Suprapubic skin (tissue), 4 donors: ENCODE measurements around the gene MVB12A. TPM values are rescaled to one million over a fixed set of nuclear protein-coding genes. Genes with fewer than 3 reads are reported as not detected.

Source experiments
- DNase-seq, 2 donors: peaks; one replicate each; pipeline ENCODE4 v3.0.0-alpha.2; 2019; ENCODE audit warnings: low spot score in 2 of 2
- H3K27ac ChIP-seq: fragments of 200-600 bp; sonication (generic); one replicate; pipeline ENCODE4 v1.5.1; 2019
- H3K27me3 ChIP-seq: fragments of 200-600 bp; sonication (generic); one replicate; pipeline ENCODE4 v1.5.1; 2019
- H3K36me3 ChIP-seq: fragments of 200-600 bp; sonication (generic); one replicate; pipeline ENCODE4 v1.5.1; 2019
- H3K4me1 ChIP-seq: fragments of 200-600 bp; sonication (generic); one replicate; pipeline ENCODE4 v1.5.1; 2019
- H3K4me3 ChIP-seq: fragments of 200-600 bp; sonication (generic); one replicate; pipeline ENCODE4 v1.5.1; 2019; ENCODE audit warnings: mild to moderate bottlenecking
- H3K9me3 ChIP-seq: fragments of 200-600 bp; sonication (generic); one replicate; pipeline ENCODE4 v1.5.1; 2019
- EP300 ChIP-seq: sonication (generic); formaldehyde crosslinking; IDR thresholded peaks from one replicate; pipeline ENCODE4 v1.6.1; 2017; ENCODE audit warnings: antibody characterized with exemption
- POLR2A ChIP-seq, 2 donors: fragments of 450-650 bp; IDR thresholded peaks; one replicate each; pipeline ENCODE4 v1.6.1; 2017; ENCODE audit warnings: antibody characterized with exemption in 2 of 2, mild to moderate bottlenecking in 2 of 2, moderate library complexity in 2 of 2
- POLR2AphosphoS5 ChIP-seq, 3 donors: sonication (generic); formaldehyde crosslinking; IDR thresholded peaks; one replicate each; pipeline ENCODE4 v1.6.1; 2017; ENCODE audit warnings: antibody characterized with exemption in 3 of 3
- WGBS: methylation state at CpG from one replicate; pipeline ENCODE4 v1.1.5; 2018; 5-methylcytosine and 5-hydroxymethylcytosine counted together
- total RNA-seq, 4 donors: library from RNA; depleted of rRNA; stranded (reverse); fragments of >200 nt; gene quantifications; one replicate each; pipeline ENCODE4 v1.1.0, GENCODE V29; 2016
- TF ChIP-seq, protein P1 (sequence below), 2 donors: fragments of 200-600 bp in 1 of 2; fragments of 450-650 bp in 1 of 2; sonication (generic) in 1 of 2; IDR thresholded peaks; one replicate each; pipeline ENCODE4 v1.5.1; 2016 to 2019; ENCODE audit warnings: antibody characterized with exemption in 2 of 2, mild to moderate bottlenecking in 1 of 2, moderate library complexity in 1 of 2

Gene MVB12A
- total RNA-seq, 4 donors from 2014 or later = 44.2 to 71.3 (median 60.5) TPM

DNA sequence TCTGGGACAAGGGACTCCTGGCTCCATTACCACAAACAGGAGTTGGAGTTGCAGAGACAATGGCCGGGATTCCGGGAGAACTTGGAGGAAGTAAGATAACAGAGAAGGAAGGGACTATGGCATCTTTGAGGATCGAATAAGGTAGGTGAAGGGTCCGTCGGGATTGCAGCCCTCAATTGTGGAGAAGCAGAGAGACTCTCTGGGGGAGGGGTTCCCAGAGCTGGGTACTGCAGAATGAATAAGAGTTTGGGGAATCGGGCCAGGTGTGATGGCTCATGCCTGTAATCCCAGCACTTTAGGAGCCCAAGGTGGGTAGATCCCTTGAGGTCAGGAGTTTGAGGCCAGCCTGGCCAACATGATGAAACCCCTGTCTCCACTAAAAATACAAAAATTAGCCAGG, 18.2 kb upstream of the MVB12A start:
- no peak for DNase-seq
- Histone ChIP-seq H3K27me3 (no peaks in the 10 kb centered on the region), H3K4me1 (peaks cover 14% of the 10 kb centered on the region), H3K27ac (no peak overlapping the region), H3K4me3 (no peak overlapping the region), H3K36me3 (no peaks in the 10 kb centered on the region), H3K9me3 (no peaks in the 10 kb centered on the region)
- no peak for TF ChIP-seq EP300
- TF ChIP-seq, protein P1, sequence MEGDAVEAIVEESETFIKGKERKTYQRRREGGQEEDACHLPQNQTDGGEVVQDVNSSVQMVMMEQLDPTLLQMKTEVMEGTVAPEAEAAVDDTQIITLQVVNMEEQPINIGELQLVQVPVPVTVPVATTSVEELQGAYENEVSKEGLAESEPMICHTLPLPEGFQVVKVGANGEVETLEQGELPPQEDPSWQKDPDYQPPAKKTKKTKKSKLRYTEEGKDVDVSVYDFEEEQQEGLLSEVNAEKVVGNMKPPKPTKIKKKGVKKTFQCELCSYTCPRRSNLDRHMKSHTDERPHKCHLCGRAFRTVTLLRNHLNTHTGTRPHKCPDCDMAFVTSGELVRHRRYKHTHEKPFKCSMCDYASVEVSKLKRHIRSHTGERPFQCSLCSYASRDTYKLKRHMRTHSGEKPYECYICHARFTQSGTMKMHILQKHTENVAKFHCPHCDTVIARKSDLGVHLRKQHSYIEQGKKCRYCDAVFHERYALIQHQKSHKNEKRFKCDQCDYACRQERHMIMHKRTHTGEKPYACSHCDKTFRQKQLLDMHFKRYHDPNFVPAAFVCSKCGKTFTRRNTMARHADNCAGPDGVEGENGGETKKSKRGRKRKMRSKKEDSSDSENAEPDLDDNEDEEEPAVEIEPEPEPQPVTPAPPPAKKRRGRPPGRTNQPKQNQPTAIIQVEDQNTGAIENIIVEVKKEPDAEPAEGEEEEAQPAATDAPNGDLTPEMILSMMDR (IDR thresholded peaks at IDR 0.05) = no peak
- TF ChIP-seq POLR2A (IDR thresholded peaks at IDR 0.05) = no peak
- no peak for TF ChIP-seq POLR2AphosphoS5 (IDR thresholded peaks at IDR 0.05)
- 96% methylated on average over 6 of the region's 6 CpGs for WGBS

DNA sequence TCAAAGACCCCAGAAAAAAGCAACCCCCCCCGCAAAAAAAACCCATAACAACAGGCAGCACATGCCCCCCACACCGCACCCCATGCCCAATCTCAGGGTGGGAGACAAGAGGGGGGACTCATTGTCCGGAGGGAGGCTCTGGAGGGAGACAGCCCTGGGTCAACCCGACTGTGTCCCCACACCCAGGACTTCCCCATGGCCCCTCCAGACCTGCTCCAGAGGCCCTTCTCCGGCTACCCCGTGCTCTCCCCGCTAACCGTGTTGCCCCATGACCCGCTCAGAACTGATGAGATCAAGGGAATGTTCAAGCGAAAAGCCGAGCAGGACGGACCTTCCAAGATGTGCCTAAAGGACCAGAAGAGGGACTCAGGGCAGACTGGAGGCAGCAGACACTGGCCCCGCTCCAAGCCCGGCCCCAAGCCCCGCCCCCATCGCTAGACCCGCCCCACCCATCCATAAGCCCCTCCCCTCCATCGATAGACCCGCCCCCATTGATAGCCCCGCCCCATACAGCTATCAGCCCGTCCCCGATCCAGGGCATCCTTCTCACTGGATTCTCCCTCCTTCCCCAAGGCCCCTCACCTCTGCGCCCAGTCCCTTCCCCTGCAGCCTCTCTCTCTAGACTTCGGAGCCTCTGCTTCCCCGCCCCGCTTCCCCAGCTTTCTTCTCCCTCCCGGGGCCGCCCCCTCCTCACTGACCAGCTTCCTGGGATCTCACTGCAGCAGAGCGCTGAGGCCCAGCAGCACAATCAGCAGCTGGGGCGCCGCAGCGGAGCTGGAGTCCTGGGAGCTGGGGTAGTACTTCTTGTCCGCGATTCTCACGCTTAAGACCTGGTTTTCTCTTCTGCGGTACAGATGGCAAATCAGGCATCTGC, 16.6 kb upstream of the MVB12A start:
- no peak for TF ChIP-seq POLR2A (IDR thresholded peaks at IDR 0.05)
- TF ChIP-seq POLR2AphosphoS5 (IDR thresholded peaks at IDR 0.05) = no peak
- TF ChIP-seq, protein P1 (IDR thresholded peaks at IDR 0.05) = no peak
- no peak for TF ChIP-seq EP300
- Histone ChIP-seq H3K4me1 (peaks cover 19% of the 10 kb centered on the region), H3K27me3 (no peaks in the 10 kb centered on the region), H3K4me3 (peak overlapping the region; percentile 42), H3K27ac (no peak overlapping the region), H3K9me3 (no peaks in the 10 kb centered on the region), H3K36me3 (no peaks in the 10 kb centered on the region)
- DNase-seq = no peak
- 66% methylated on average over 23 of the region's 36 CpGs for WGBS

DNA sequence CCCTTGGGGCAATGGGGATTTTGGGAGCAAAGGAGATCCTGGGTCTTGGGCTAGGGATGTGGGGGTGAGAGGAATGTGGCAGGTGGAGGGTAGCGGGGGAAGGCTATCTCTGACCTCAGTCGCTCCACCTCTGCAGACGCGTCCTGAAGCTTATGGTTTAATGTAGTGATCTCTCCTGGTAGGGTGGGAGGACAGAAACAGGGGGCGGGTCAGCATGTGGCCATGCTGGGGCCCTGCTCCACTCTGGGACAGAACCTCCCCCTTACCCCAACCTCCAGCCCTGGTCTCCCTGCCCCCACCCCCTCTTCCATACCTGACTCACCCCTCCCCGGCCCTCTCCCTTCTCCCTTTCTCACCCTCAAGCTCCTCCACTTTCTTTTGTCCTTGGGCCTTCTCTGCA, 15.8 kb upstream of the MVB12A start:
- TF ChIP-seq EP300 (no peak), POLR2AphosphoS5 (IDR thresholded peaks at IDR 0.05) (no peak)
- peaks cover 19% of the 10 kb centered on the region for H3K4me1 ChIP-seq
- no peaks in the 10 kb centered on the region for H3K9me3 ChIP-seq
- no peaks in the 10 kb centered on the region for H3K27me3 ChIP-seq
- H3K27ac ChIP-seq = no peak overlapping the region
- peak overlapping the region; percentile 42 for H3K4me3 ChIP-seq
- no peak for DNase-seq
- WGBS = 76% methylated on average over 6 of the region's 6 CpGs
- no peaks in the 10 kb centered on the region for H3K36me3 ChIP-seq

DNA sequence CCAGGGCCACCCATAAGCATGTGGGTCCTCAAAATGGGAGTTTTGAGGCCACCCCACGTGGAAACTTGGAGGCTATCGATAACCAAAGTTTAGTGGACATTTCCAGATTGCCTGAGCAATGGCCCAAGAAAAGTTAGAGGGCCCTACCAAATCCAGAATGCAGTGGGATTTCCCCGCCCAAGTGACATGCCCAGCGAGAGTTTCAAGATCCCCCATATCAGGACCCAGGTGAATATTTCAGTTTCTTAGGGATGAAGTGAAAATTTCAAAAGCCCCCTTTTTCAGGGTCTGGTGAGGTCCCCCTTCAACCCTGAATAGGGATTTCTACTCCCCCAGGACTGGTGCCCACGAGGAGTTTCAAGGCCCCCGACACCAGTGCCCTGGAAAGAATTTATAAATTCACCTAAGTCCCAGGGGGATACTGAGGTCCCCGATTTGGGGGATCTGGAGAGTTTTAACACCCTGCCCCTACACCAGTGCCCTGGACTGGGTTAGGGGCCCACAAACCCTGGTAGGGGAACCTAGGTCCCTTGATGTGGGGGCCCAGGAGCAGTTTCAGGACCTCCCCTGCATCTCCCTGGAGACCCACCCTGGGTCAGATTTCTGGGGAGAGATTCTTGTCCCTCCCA, 15.1 kb upstream of the MVB12A start:
- Histone ChIP-seq H3K27me3 (no peaks in the 10 kb centered on the region), H3K9me3 (no peaks in the 10 kb centered on the region), H3K4me3 (peak overlapping the region; percentile 42), H3K36me3 (no peaks in the 10 kb centered on the region), H3K27ac (no peak overlapping the region), H3K4me1 (peaks cover 19% of the 10 kb centered on the region)
- no peak for TF ChIP-seq EP300
- TF ChIP-seq, protein P1 (IDR thresholded peaks at IDR 0.05) = no peak
- no peak for TF ChIP-seq POLR2A (IDR thresholded peaks at IDR 0.05)
- no peak for TF ChIP-seq POLR2AphosphoS5 (IDR thresholded peaks at IDR 0.05)
- 75% methylated on average over 5 of the region's 7 CpGs for whole genome bisulfite sequencing
- DNase-seq = no peak

DNA sequence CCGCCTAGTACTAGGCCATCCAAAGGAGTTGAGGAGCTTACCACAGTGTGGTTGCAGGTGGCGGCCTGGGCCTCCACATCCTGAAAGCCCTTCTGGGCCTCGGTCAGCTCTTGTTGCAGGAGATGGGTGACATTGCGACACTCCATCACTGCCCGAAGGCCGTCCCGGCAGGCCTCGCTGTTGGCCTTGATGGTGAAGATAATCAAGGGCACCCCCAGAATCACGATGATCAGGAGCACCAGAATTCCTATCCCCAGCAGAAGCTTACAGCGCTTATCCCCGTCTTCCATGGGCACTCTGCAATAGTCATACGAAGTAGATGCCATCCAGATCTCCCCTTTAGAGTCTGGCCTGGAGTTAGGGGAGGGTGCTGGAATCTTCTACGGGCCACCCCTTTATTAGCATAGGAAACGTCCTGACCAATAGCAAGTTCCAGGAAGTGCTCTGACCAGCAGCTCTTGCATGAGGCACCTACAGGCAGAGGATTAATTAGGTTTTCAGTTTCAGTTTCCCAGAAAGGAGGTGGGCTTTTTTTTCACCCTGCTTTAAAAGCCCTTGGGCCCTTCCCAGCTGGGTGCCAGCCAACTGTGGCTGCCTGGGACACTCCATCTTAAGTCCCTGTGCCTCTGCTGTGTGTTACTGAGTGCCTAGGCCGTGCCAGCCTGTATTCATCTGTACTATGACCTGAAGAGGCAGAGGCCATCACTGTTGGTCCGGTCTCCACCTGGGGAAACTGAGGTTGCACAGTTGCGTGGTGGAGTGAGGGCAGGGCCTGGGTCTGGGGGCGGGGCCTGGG, 14.4 kb upstream of the MVB12A start, which contains the start of gene BST2:
Gene BST2 (minus strand): TSS at position 381 of the 796 bp plus-strand sequence. CDS start 55 bp downstream, at position 326.
- Histone ChIP-seq H3K4me3 (peak within 1 kb of the TSS; percentile 42), H3K27me3 (no peaks in the 10 kb centered on the region), H3K9me3 (no peaks in the 10 kb centered on the region), H3K4me1 (peaks cover 19% of the 10 kb centered on the region), H3K36me3 (no peaks in the 10 kb centered on the region), H3K27ac (peak within 1 kb of the TSS; percentile 67)
- no peak for TF ChIP-seq EP300
- no peak for TF ChIP-seq POLR2A (IDR thresholded peaks at IDR 0.05)
- no peak for TF ChIP-seq POLR2AphosphoS5 (IDR thresholded peaks at IDR 0.05)
- TF ChIP-seq, protein P1 (IDR thresholded peaks at IDR 0.05) = no peak
- no peak for DNase-seq
- WGBS = 53% methylated on average over 10 of the region's 18 CpGs
